Cardiac muscle cell (in vitro differentiated cells and primary cell): ENCODE data around the gene CCT5. TPM values are rescaled to one million over a fixed set of nuclear protein-coding genes. Genes with fewer than 3 reads are reported as not detected.
"Not testable (repeated sequence)": the region's sequence is repeated elsewhere in the genome, so short reads cannot be mapped to it uniquely, and the experiment has no call there.

Source experiments
- DNase-seq, 2 donors: peaks; one replicate each; pipeline versions ENCODE4 v3.0.0 to v3.0.0-alpha.2; 2010 to 2017; ENCODE audit warnings: low read depth in 1 of 2, low spot score in 1 of 2
- H3K27ac ChIP-seq: fragments of 200-600 bp; sonication (generic); 2 replicates; pipeline ENCODE4 v1.5.1; 2016
- H3K27me3 ChIP-seq: fragments of 200-600 bp; sonication (generic); 2 replicates; pipeline ENCODE4 v1.6.0; 2016; ENCODE audit warnings: control low read depth
- H3K36me3 ChIP-seq: fragments of 200-600 bp; sonication (generic); 2 replicates; pipeline ENCODE4 v1.5.1; 2016; ENCODE audit warnings: control low read depth
- H3K4me1 ChIP-seq: fragments of 200-600 bp; sonication (generic); 2 replicates; pipeline ENCODE4 v1.8.1; 2017; ENCODE audit warnings: low read depth, mild to moderate bottlenecking, mixed run types
- H3K4me3 ChIP-seq: fragments of 200-600 bp; sonication (generic); 2 replicates; pipeline ENCODE4 v1.5.1; 2016; ENCODE audit warnings: mild to moderate bottlenecking
- H3K9me3 ChIP-seq: fragments of 200-600 bp; sonication (generic); 2 replicates; pipeline ENCODE4 v1.5.1; 2017; ENCODE audit warnings: low read depth, mild to moderate bottlenecking, control low read depth
- polyA plus RNA-seq: library from polyadenylated mRNA; unstranded; fragments of >200 nt; fragmentation: Nextera tagmentation; extraction: Ambion mirVana; gene quantifications from 2 replicates; pipeline ENCODE4 v1.2.1, GENCODE V29; 2016
- total RNA-seq: library from RNA; depleted of rRNA; stranded (reverse); fragments of >200 nt; gene quantifications from 2 replicates; pipeline ENCODE4 v1.2.3, GENCODE V29; 2016
- TF ChIP-seq, protein P1 (sequence below): IDR thresholded peaks from 2 replicates; pipeline ENCODE4 v1.5.1; 2012; ENCODE audit warnings: low read depth, mild to moderate bottlenecking, low read length

The CCT5 gene
- total and polyA plus RNA-seq, 2 experiments from 2014 or later: 176 to 265 TPM

DNA sequence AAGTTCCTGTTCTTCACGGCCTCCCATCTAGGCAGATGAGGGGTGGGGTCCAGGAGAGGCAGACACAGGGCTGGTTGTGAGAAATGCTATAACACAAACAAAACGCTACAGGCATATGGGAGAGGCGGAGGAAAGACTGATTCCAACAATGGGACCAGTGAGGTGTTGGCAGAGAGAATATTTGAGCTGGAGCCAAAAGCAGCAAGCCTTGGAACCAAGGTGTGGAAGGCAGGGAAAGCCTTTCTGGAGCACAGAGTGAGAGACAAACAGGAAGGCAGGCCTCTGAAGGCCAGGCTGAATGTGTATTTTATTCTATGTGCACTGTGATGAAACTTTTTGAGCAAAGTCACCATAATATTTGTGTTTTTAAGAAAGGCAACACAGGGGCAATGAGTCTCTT, 3.3 kb upstream of the CCT5 start:
- TF ChIP-seq, protein P1, sequence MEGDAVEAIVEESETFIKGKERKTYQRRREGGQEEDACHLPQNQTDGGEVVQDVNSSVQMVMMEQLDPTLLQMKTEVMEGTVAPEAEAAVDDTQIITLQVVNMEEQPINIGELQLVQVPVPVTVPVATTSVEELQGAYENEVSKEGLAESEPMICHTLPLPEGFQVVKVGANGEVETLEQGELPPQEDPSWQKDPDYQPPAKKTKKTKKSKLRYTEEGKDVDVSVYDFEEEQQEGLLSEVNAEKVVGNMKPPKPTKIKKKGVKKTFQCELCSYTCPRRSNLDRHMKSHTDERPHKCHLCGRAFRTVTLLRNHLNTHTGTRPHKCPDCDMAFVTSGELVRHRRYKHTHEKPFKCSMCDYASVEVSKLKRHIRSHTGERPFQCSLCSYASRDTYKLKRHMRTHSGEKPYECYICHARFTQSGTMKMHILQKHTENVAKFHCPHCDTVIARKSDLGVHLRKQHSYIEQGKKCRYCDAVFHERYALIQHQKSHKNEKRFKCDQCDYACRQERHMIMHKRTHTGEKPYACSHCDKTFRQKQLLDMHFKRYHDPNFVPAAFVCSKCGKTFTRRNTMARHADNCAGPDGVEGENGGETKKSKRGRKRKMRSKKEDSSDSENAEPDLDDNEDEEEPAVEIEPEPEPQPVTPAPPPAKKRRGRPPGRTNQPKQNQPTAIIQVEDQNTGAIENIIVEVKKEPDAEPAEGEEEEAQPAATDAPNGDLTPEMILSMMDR: no peak
- no peak overlapping the region for H3K4me3 ChIP-seq
- H3K27ac ChIP-seq: no peak overlapping the region
- no peaks in the 10 kb centered on the region for H3K36me3 ChIP-seq
- peaks cover 17% of the 10 kb centered on the region for H3K4me1 ChIP-seq
- no peaks in the 10 kb centered on the region for H3K9me3 ChIP-seq
- no peaks in the 10 kb centered on the region for H3K27me3 ChIP-seq
- DNase-seq: no peak

GRCh38 chr5:10247217-10247616, 2.9 kb upstream of the CCT5 start:
- not testable (repeated sequence) for H3K27me3 ChIP-seq, H3K4me3 ChIP-seq, H3K36me3 ChIP-seq, H3K27ac ChIP-seq, DNase-seq, H3K9me3 ChIP-seq
- H3K4me1 ChIP-seq: peaks cover 19% of the 10 kb centered on the region

DNA sequence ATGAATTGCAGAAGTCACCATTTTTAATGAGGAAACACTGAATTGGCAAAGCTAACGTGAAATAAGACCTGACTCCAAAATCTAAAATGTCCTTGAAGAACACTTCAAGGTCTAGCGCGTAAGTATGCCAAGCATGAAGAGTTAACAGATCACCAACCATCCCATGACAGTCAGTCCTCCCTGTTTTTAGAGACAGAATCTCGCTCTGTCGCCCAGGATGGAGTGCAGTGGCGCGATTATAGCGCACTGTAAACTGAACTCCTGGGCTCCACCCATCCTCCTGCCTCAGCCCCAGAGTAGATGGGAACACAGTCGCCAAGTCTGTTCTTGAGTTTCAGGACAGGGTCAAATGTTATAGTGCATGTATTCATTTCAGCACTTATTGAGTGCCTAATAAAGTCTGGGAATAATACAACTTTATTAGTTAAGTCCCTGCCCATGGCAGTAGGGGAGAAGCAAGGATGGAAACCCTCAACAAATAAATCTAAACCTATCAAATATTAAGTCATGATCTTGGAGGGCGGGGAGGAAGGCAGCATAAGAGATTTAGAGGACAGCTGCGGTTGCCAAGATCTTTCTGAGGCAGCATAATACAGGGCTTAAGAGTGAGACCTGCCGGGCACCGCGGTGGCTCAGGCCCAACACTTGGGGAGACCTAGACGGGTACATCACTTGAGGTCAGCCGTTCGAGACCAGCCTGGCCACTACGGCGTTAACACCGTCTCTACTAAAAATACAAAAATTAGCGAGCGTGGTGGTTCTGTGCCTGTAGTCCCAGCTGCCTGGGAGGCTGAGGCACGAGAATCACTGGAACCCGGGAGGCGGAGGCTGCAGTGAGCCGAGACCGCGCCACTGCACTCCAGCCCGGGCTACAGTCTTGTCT, 1.5 kb upstream of the CCT5 start:
- TF ChIP-seq, protein P1: no peak
- Histone ChIP-seq H3K9me3 (no peaks in the 10 kb centered on the region), H3K4me1 (peaks cover 19% of the 10 kb centered on the region), H3K36me3 (no peaks in the 10 kb centered on the region), H3K27ac (peak overlapping the region; percentile 98), H3K4me3 (peak overlapping the region; percentile 86), H3K27me3 (no peaks in the 10 kb centered on the region)
- no peak for DNase-seq

- TF ChIP-seq, protein P1: no peak
- Histone ChIP-seq H3K9me3 (no peaks in the 10 kb centered on the region), H3K4me3 (peak overlapping the region; percentile 86), H3K36me3 (peaks cover 15% of the 10 kb centered on the region), H3K27ac (peak overlapping the region; percentile 98), H3K4me1 (peaks cover 19% of the 10 kb centered on the region), H3K27me3 (no peaks in the 10 kb centered on the region)
- peak; percentile 42 to 43 for DNase-seq
Observed at GRCh38 chr5:10250806-10251276, 761 bp downstream of the CCT5 start.

DNA sequence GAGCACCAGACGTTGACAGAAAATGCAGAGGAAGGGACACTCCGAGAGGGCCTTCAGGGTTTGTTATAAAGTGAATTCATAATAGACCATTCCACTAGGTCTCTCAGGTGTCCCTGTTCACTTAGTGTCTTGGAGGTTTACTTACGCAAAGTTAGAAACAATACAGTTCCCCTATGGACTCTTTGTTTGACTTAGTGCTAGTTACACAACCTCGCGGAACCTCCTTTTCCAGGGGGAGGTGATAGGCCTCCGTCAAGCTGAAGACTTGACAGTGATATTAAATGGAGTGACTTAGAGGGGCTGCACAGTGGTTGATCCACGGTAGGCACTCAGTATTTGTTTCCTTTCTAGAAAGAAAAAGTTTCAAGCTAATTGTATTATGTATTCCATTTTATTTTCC, 1.3 kb downstream of the CCT5 start:
- Histone ChIP-seq H3K27ac (no peak overlapping the region), H3K9me3 (no peaks in the 10 kb centered on the region), H3K27me3 (no peaks in the 10 kb centered on the region), H3K4me3 (peak overlapping the region; percentile 86), H3K36me3 (peaks cover 20% of the 10 kb centered on the region), H3K4me1 (peaks cover 19% of the 10 kb centered on the region)
- DNase-seq: no peak
- TF ChIP-seq, protein P1: no peak

GRCh38 chr5:10253390-10253789, 3.3 kb downstream of the CCT5 start:
- TF ChIP-seq, protein P1: no peak

More at GRCh38 chr5:10253390-10253789, 3.3 kb downstream of the CCT5 start:
- no peaks in the 10 kb centered on the region for H3K27me3 ChIP-seq
- no peak overlapping the region for H3K27ac ChIP-seq
- H3K4me3 ChIP-seq: no peak overlapping the region
- H3K36me3 ChIP-seq: peaks cover 39% of the 10 kb centered on the region
- H3K9me3 ChIP-seq: no peaks in the 10 kb centered on the region
- no peak for DNase-seq
- peaks cover 17% of the 10 kb centered on the region for H3K4me1 ChIP-seq
